Parathyroid adenoma (tissue), 2 donors: Measurements from ENCODE around the gene DNMT3A.

Source experiments
- H2AFZ ChIP-seq: fragments of 300-600 bp; sonication (generic); one replicate; pipeline ENCODE4 v1.7.0; 2017; ENCODE audit warnings: antibody characterized with exemption, mild to moderate bottlenecking
- H3K27ac ChIP-seq: fragments of 300-600 bp; sonication (generic); one replicate; pipeline ENCODE4 v1.7.0; 2017
- H3K27me3 ChIP-seq: fragments of 300-600 bp; sonication (generic); one replicate; pipeline ENCODE4 v1.7.0; 2017; ENCODE audit warnings: low read length; ENCODE audit not compliant: control insufficient read depth, insufficient read depth
- H3K36me3 ChIP-seq: fragments of 300-600 bp; sonication (generic); one replicate; pipeline ENCODE4 v1.7.0; 2017; ENCODE audit warnings: low read length; ENCODE audit not compliant: control insufficient read depth, insufficient read depth
- H3K4me1 ChIP-seq: fragments of 300-600 bp; sonication (generic); one replicate; pipeline ENCODE4 v1.7.0; 2017; ENCODE audit warnings: control low read depth
- H3K4me2 ChIP-seq: fragments of 300-600 bp; sonication (generic); one replicate; pipeline ENCODE4 v1.7.0; 2017; ENCODE audit warnings: low read length
- H3K4me3 ChIP-seq: fragments of 300-600 bp; sonication (generic); one replicate; pipeline ENCODE4 v1.7.0; 2017; ENCODE audit warnings: low read depth, low read length
- H3K79me2 ChIP-seq: fragments of 300-600 bp; sonication (generic); one replicate; pipeline ENCODE4 v1.7.0; 2017; ENCODE audit warnings: control low read depth
- H3K9ac ChIP-seq: fragments of 300-600 bp; sonication (generic); one replicate; pipeline ENCODE4 v1.7.0; 2017; ENCODE audit warnings: mild to moderate bottlenecking
- H3K9me3 ChIP-seq: fragments of 300-600 bp; sonication (generic); one replicate; pipeline ENCODE4 v1.7.0; 2017; ENCODE audit warnings: low read length; ENCODE audit not compliant: control insufficient read depth
- TF ChIP-seq, protein P1 (sequence below): fragments of 300-600 bp; sonication (generic); IDR thresholded peaks from one replicate; pipeline ENCODE4 v1.7.0; 2017; ENCODE audit warnings: antibody characterized with exemption, mild to moderate bottlenecking
- donor health status: primary hyperparathyroidism.

Gene DNMT3A

GRCh38 chr2:25347205-25347815 is 5.6 kb upstream of the DNMT3A start:
- no peak overlapping the region for H3K4me3 ChIP-seq
- H3K27ac ChIP-seq: no peak overlapping the region
- H3K9ac ChIP-seq: no peak overlapping the region
- no peaks in the 10 kb centered on the region for H3K4me1 ChIP-seq
- no peaks in the 10 kb centered on the region for H3K9me3 ChIP-seq
- H2AFZ ChIP-seq: no peak overlapping the region
- no peaks in the 10 kb centered on the region for H3K27me3 ChIP-seq
- H3K4me2 ChIP-seq: no peak overlapping the region
- no peaks in the 10 kb centered on the region for H3K36me3 ChIP-seq
- TF ChIP-seq, protein P1, sequence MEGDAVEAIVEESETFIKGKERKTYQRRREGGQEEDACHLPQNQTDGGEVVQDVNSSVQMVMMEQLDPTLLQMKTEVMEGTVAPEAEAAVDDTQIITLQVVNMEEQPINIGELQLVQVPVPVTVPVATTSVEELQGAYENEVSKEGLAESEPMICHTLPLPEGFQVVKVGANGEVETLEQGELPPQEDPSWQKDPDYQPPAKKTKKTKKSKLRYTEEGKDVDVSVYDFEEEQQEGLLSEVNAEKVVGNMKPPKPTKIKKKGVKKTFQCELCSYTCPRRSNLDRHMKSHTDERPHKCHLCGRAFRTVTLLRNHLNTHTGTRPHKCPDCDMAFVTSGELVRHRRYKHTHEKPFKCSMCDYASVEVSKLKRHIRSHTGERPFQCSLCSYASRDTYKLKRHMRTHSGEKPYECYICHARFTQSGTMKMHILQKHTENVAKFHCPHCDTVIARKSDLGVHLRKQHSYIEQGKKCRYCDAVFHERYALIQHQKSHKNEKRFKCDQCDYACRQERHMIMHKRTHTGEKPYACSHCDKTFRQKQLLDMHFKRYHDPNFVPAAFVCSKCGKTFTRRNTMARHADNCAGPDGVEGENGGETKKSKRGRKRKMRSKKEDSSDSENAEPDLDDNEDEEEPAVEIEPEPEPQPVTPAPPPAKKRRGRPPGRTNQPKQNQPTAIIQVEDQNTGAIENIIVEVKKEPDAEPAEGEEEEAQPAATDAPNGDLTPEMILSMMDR: no peak
- H3K79me2 ChIP-seq: no peaks in the 10 kb centered on the region

GRCh38 chr2:25343187-25343825 is 1.6 kb upstream of the DNMT3A start:
- Histone ChIP-seq H3K4me2 (no peak overlapping the region), H3K27ac (no peak overlapping the region), H3K36me3 (no peaks in the 10 kb centered on the region), H3K9me3 (no peaks in the 10 kb centered on the region), H3K4me3 (no peak overlapping the region), H2AFZ (no peak overlapping the region), H3K27me3 (no peaks in the 10 kb centered on the region), H3K9ac (no peak overlapping the region), H3K79me2 (no peaks in the 10 kb centered on the region), H3K4me1 (no peaks in the 10 kb centered on the region)
- TF ChIP-seq, protein P1: no peak

DNA sequence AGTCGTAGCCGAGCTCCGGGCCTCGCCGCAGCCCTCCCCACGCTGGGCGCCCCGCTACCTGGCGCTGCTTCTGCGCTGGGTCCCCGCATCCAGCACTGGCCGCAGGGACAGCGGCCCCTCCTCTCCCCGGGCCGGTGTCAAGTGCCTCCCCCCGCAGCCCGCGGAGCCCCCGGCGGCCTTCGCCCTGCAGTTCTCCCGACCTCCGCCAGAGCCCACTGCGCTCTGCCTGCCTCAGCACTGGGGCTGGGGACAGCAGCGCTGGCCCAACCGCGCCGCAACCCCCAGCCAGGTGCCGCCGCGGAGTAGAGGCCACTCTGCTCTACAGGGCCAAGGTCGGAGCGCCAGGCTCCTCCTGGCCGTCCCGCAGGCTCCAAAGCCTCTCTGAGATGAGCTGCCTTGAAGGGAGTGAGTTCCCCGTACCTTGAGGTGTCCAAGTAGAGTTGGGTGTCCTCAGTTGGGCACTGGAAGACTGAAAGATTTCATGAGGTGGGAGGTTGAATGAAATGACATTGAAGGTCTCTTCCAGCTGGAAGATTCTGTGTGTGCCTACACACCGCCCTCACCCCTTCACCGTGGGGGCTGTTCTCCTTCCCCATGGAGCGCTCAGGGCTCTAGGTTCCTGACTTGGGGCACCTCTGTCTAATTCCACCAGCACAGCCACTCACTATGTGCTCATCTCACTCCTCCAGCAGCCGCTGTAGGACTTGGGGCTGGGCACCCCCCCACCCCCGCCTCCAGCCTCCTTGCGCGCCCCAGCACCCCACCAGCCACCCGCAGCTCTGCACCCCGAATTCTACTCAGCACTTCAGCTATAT is 854 bp upstream of the DNMT3A start:
- peak overlapping the region; percentile 74 for H3K4me2 ChIP-seq
- peak overlapping the region; percentile 93 for H2AFZ ChIP-seq
- no peaks in the 10 kb centered on the region for H3K36me3 ChIP-seq
- no peaks in the 10 kb centered on the region for H3K9me3 ChIP-seq
- no peak overlapping the region for H3K9ac ChIP-seq
- H3K27me3 ChIP-seq: no peaks in the 10 kb centered on the region
- H3K4me3 ChIP-seq: peak overlapping the region; percentile 33
- TF ChIP-seq, protein P1: peak; percentile 98
- H3K4me1 ChIP-seq: no peaks in the 10 kb centered on the region
- H3K27ac ChIP-seq: peak overlapping the region; percentile 22
- no peaks in the 10 kb centered on the region for H3K79me2 ChIP-seq

GRCh38 chr2:25341011-25341727 is 556 bp downstream of the DNMT3A start:
- Histone ChIP-seq H3K79me2 (no peaks in the 10 kb centered on the region), H3K9ac (no peak overlapping the region), H3K4me3 (no peak overlapping the region), H3K9me3 (no peaks in the 10 kb centered on the region), H3K27ac (no peak overlapping the region), H2AFZ (no peak overlapping the region), H3K4me1 (no peaks in the 10 kb centered on the region), H3K36me3 (no peaks in the 10 kb centered on the region), H3K27me3 (no peaks in the 10 kb centered on the region), H3K4me2 (no peak overlapping the region)
- TF ChIP-seq, protein P1: no peak
